ENCODE measurements around the gene CDH3.

The CDH3 gene

GRCh38 chr16:68698091-68698490 lies 53.0 kb downstream of the CDH3 start:
- no peak for TF ChIP-seq EZH2phosphoT487 (IDR thresholded peaks at IDR 0.05; ENCODE audit: borderline replicate concordance, low read length)
- TF ChIP-seq, protein P1, sequence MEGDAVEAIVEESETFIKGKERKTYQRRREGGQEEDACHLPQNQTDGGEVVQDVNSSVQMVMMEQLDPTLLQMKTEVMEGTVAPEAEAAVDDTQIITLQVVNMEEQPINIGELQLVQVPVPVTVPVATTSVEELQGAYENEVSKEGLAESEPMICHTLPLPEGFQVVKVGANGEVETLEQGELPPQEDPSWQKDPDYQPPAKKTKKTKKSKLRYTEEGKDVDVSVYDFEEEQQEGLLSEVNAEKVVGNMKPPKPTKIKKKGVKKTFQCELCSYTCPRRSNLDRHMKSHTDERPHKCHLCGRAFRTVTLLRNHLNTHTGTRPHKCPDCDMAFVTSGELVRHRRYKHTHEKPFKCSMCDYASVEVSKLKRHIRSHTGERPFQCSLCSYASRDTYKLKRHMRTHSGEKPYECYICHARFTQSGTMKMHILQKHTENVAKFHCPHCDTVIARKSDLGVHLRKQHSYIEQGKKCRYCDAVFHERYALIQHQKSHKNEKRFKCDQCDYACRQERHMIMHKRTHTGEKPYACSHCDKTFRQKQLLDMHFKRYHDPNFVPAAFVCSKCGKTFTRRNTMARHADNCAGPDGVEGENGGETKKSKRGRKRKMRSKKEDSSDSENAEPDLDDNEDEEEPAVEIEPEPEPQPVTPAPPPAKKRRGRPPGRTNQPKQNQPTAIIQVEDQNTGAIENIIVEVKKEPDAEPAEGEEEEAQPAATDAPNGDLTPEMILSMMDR (IDR thresholded peaks at IDR 0.05; ENCODE audit: low read depth, low read length, poor library complexity, severe bottlenecking) = no peak
- no peaks in the 10 kb centered on the region for H3K27me3 ChIP-seq (ENCODE audit: control insufficient read depth, low read length)

GRCh38 chr16:68700120-68700519 lies 55.0 kb downstream of the CDH3 start:
- H3K27ac ChIP-seq (ENCODE audit: low read depth, low read length) = no peak overlapping the region
- no peak overlapping the region for H3K4me3 ChIP-seq (ENCODE audit: low read length)
- no peak overlapping the region for H3K4me2 ChIP-seq (ENCODE audit: low read length)
- H3K79me2 ChIP-seq (ENCODE audit: control insufficient read depth, low read length) = no peaks in the 10 kb centered on the region
- H3K27me3 ChIP-seq (ENCODE audit: control insufficient read depth, low read length) = no peaks in the 10 kb centered on the region
- H4K20me1 ChIP-seq (ENCODE audit: control insufficient read depth, insufficient read depth, low read depth, low read length) = no peaks in the 10 kb centered on the region
- H3K36me3 ChIP-seq (ENCODE audit: control insufficient read depth, low read length) = no peaks in the 10 kb centered on the region
- H3K9me3 ChIP-seq (ENCODE audit: control insufficient read depth, insufficient read depth, low read length) = no peaks in the 10 kb centered on the region
- H3K4me1 ChIP-seq (ENCODE audit: control insufficient read depth, low read length) = no peaks in the 10 kb centered on the region
- H3F3A ChIP-seq (ENCODE audit: control insufficient read depth, insufficient read depth) = no peaks in the 10 kb centered on the region
- TF ChIP-seq, protein P1 (IDR thresholded peaks at IDR 0.05; ENCODE audit: low read depth, low read length, poor library complexity, severe bottlenecking) = no peak
- no peak for TF ChIP-seq EZH2phosphoT487 (IDR thresholded peaks at IDR 0.05; ENCODE audit: borderline replicate concordance, low read length)
- no peaks in the 10 kb centered on the region for H3K9me2 ChIP-seq (replicated peaks; ENCODE audit: control insufficient read depth, low read length)

More at GRCh38 chr16:68698091-68698490, 53.0 kb downstream of the CDH3 start:
- Histone ChIP-seq H3F3A (ENCODE audit: control insufficient read depth, insufficient read depth) (no peaks in the 10 kb centered on the region), H3K9me2 (replicated peaks; ENCODE audit: control insufficient read depth, low read length) (no peaks in the 10 kb centered on the region), H4K20me1 (ENCODE audit: control insufficient read depth, insufficient read depth, low read depth, low read length) (no peaks in the 10 kb centered on the region), H3K79me2 (ENCODE audit: control insufficient read depth, low read length) (no peaks in the 10 kb centered on the region), H3K36me3 (ENCODE audit: control insufficient read depth, low read length) (no peaks in the 10 kb centered on the region), H3K9me3 (ENCODE audit: control insufficient read depth, insufficient read depth, low read length) (no peaks in the 10 kb centered on the region), H3K4me3 (ENCODE audit: low read length) (no peak overlapping the region), H3K4me1 (ENCODE audit: control insufficient read depth, low read length) (no peaks in the 10 kb centered on the region), H3K27ac (ENCODE audit: low read depth, low read length) (no peak overlapping the region), H3K4me2 (ENCODE audit: low read length) (no peak overlapping the region)

GRCh38 chr16:68700831-68701230 lies 55.7 kb downstream of the CDH3 start:
- no peak for TF ChIP-seq EZH2phosphoT487 (IDR thresholded peaks at IDR 0.05; ENCODE audit: borderline replicate concordance, low read length)
- TF ChIP-seq, protein P1 (IDR thresholded peaks at IDR 0.05; ENCODE audit: low read depth, low read length, poor library complexity, severe bottlenecking) = no peak
- no peaks in the 10 kb centered on the region for H3K4me1 ChIP-seq (ENCODE audit: control insufficient read depth, low read length)
- H3K79me2 ChIP-seq (ENCODE audit: control insufficient read depth, low read length) = no peaks in the 10 kb centered on the region
- H3F3A ChIP-seq (ENCODE audit: control insufficient read depth, insufficient read depth) = no peaks in the 10 kb centered on the region
- H3K36me3 ChIP-seq (ENCODE audit: control insufficient read depth, low read length) = no peaks in the 10 kb centered on the region
- H3K4me3 ChIP-seq (ENCODE audit: low read length) = no peak overlapping the region
- H3K9me3 ChIP-seq (ENCODE audit: control insufficient read depth, insufficient read depth, low read length) = no peaks in the 10 kb centered on the region
- no peaks in the 10 kb centered on the region for H3K9me2 ChIP-seq (replicated peaks; ENCODE audit: control insufficient read depth, low read length)
- no peak overlapping the region for H3K4me2 ChIP-seq (ENCODE audit: low read length)
- no peaks in the 10 kb centered on the region for H4K20me1 ChIP-seq (ENCODE audit: control insufficient read depth, insufficient read depth, low read depth, low read length)
- H3K27ac ChIP-seq (ENCODE audit: low read depth, low read length) = no peak overlapping the region
- H3K27me3 ChIP-seq (ENCODE audit: control insufficient read depth, low read length) = no peaks in the 10 kb centered on the region

Data from DOHH2 (cell line).